Measurements from ENCODE around the gene AHNAK.

The AHNAK gene

DNA sequence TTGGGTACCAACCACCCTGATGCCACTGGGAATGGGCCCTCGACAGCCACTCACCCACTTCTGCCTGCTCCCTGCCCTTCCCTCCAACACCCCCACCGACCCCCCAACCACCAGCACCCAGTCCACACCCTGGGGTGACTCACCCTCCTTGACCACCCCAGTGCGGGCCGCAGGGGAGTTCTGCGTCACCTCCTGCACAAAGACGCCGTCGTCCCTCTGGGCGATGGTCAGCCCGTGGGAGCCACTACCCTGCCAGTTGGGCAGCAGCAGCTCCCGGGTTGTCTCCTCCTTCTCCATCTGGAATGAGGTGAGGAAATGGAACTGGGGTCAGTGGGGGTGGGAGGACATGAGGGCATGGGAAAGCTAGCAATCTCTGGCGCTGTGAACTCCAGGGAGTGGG is 10.8 kb downstream of the AHNAK start:
- Histone ChIP-seq H3K4me3 (replicated peaks; ENCODE audit: insufficient read depth, low read length) (no peak overlapping the region), H3K27me3 (ENCODE audit: insufficient read depth, poor library complexity, severe bottlenecking) (no peaks in the 10 kb centered on the region), H3K27ac (replicated peaks) (no peak overlapping the region)
- DNase-seq (ENCODE audit: low read depth in 1 of 2, low spot score in 1 of 2) = no peak
- TF ChIP-seq, protein P1, sequence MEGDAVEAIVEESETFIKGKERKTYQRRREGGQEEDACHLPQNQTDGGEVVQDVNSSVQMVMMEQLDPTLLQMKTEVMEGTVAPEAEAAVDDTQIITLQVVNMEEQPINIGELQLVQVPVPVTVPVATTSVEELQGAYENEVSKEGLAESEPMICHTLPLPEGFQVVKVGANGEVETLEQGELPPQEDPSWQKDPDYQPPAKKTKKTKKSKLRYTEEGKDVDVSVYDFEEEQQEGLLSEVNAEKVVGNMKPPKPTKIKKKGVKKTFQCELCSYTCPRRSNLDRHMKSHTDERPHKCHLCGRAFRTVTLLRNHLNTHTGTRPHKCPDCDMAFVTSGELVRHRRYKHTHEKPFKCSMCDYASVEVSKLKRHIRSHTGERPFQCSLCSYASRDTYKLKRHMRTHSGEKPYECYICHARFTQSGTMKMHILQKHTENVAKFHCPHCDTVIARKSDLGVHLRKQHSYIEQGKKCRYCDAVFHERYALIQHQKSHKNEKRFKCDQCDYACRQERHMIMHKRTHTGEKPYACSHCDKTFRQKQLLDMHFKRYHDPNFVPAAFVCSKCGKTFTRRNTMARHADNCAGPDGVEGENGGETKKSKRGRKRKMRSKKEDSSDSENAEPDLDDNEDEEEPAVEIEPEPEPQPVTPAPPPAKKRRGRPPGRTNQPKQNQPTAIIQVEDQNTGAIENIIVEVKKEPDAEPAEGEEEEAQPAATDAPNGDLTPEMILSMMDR (IDR thresholded peaks at IDR 0.05; ENCODE audit: insufficient read depth, low read length) = no peak
- TF ChIP-seq GABPA (IDR thresholded peaks at IDR 0.05; ENCODE audit: low read depth) (no peak), POLR2AphosphoS5 (IDR thresholded peaks at IDR 0.05; ENCODE audit: low read depth) (no peak), SPI1 (IDR thresholded peaks at IDR 0.05; ENCODE audit: borderline replicate concordance, low read depth) (no peak)
- TF ChIP-seq, protein P2, sequence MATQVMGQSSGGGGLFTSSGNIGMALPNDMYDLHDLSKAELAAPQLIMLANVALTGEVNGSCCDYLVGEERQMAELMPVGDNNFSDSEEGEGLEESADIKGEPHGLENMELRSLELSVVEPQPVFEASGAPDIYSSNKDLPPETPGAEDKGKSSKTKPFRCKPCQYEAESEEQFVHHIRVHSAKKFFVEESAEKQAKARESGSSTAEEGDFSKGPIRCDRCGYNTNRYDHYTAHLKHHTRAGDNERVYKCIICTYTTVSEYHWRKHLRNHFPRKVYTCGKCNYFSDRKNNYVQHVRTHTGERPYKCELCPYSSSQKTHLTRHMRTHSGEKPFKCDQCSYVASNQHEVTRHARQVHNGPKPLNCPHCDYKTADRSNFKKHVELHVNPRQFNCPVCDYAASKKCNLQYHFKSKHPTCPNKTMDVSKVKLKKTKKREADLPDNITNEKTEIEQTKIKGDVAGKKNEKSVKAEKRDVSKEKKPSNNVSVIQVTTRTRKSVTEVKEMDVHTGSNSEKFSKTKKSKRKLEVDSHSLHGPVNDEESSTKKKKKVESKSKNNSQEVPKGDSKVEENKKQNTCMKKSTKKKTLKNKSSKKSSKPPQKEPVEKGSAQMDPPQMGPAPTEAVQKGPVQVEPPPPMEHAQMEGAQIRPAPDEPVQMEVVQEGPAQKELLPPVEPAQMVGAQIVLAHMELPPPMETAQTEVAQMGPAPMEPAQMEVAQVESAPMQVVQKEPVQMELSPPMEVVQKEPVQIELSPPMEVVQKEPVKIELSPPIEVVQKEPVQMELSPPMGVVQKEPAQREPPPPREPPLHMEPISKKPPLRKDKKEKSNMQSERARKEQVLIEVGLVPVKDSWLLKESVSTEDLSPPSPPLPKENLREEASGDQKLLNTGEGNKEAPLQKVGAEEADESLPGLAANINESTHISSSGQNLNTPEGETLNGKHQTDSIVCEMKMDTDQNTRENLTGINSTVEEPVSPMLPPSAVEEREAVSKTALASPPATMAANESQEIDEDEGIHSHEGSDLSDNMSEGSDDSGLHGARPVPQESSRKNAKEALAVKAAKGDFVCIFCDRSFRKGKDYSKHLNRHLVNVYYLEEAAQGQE (IDR thresholded peaks at IDR 0.05; ENCODE audit: insufficient replicate concordance, low read depth) = no peak

DNA sequence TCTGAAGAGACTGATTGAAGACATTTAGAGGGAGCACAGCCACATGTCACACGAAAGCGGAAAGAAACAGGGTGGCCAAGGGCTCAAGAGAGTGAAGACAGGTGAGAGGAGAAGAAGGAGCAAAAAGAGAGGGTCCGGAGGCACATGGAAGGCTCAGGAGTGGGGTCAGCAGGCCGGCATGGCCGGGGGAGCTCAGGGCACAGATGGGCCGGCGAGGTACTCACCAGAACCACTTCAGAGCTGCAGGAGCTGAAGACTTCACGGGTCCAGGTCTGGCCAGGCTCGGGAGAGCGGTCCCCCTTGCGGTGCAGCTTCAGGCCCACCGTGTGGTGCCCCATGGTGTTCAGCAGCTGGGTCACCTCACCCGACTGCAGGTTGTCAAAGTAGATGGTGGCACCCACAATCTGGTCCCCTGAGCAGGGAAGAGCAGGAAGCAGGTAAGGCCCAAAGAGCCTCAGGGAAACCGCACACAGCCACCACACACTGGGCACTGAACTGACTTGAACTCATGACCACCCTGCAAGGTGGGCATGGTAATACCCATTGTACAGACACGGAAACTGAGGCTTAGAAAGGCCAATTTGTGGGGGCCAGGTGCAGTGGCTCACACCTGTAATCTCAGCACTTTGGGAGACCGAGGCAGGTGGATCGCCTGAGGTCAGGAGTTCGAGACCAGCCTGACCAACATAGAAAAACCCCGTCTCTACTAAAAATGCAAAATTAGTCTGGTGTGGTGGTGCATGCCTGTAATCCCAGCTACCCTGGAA is 11.6 kb downstream of the AHNAK start:
- TF ChIP-seq POLR2AphosphoS5 (IDR thresholded peaks at IDR 0.05; ENCODE audit: low read depth) = no peak
- Histone ChIP-seq H3K4me3 (replicated peaks; ENCODE audit: insufficient read depth, low read length) (no peak overlapping the region), H3K27ac (replicated peaks) (no peak overlapping the region), H3K27me3 (ENCODE audit: insufficient read depth, poor library complexity, severe bottlenecking) (no peaks in the 10 kb centered on the region)
- DNase-seq (ENCODE audit: low read depth in 1 of 2, low spot score in 1 of 2) = no peak

DNA sequence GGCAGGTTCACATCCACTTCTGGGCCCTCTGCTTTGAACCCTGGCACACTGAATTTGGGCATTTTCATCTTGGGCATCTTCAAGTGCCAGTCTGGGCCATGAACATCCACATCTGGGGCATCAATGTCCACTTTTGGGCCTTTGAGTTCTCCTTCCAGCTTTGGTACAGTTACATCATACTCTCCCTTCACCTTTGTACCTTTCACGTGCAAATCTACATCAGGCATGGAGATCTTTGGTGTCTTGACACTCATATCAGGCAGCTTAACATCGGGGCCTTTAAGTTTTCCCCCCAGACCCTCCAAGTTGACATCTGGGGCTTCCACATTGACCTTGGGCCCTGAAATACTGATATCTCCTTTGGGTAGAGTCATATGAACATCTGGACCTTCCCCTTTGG is 14.5 kb downstream of the AHNAK start:
- TF ChIP-seq, protein P1 (IDR thresholded peaks at IDR 0.05; ENCODE audit: insufficient read depth, low read length) = no peak
- no peak for TF ChIP-seq SPI1 (IDR thresholded peaks at IDR 0.05; ENCODE audit: borderline replicate concordance, low read depth)
- TF ChIP-seq, protein P2 (IDR thresholded peaks at IDR 0.05; ENCODE audit: insufficient replicate concordance, low read depth) = no peak
- no peak for TF ChIP-seq POLR2AphosphoS5 (IDR thresholded peaks at IDR 0.05; ENCODE audit: low read depth)
- no peak for TF ChIP-seq GABPA (IDR thresholded peaks at IDR 0.05; ENCODE audit: low read depth)
- DNase-seq (ENCODE audit: low read depth in 1 of 2, low spot score in 1 of 2) = no peak
- Histone ChIP-seq H3K27ac (replicated peaks) (no peak overlapping the region), H3K4me3 (replicated peaks; ENCODE audit: insufficient read depth, low read length) (no peak overlapping the region), H3K27me3 (ENCODE audit: insufficient read depth, poor library complexity, severe bottlenecking) (no peaks in the 10 kb centered on the region)

DNA sequence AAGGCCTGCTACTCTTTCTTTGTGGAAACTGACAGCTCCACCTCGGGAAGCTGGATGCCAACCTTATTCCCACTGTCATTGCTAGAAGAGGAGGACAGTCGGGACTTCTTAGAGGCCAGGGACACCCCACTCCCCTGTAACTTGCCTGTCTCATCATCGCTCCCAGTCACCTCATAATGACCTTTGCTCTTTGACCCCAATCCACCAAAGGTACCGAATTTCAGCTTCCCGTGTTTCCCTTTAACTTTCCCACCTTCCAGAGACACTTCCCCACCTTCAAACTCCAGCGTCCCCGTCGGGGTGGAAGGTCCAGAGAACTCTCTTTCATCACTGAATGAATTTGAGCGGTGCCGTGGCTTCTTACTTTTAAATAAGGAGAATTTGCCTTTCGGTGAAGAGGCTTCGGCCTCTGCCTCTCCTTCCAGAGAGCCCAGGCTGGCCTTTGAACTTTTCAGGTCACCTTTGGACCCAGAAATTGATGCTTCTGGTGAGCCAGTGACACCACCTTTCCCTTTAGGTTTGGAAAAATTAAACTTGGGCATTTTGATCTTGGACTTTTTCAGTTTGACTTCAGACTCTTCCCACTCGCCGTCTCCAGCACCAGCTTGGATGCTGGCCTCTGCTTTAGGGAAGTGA is 29.8 kb downstream of the AHNAK start:
- Histone ChIP-seq H3K27me3 (ENCODE audit: insufficient read depth, poor library complexity, severe bottlenecking) (no peaks in the 10 kb centered on the region), H3K27ac (replicated peaks) (no peak overlapping the region), H3K4me3 (replicated peaks; ENCODE audit: insufficient read depth, low read length) (no peak overlapping the region)
- DNase-seq (ENCODE audit: low read depth in 1 of 2, low spot score in 1 of 2) = no peak
- TF ChIP-seq SPI1 (IDR thresholded peaks at IDR 0.05; ENCODE audit: borderline replicate concordance, low read depth) (no peak), GABPA (IDR thresholded peaks at IDR 0.05; ENCODE audit: low read depth) (no peak), POLR2AphosphoS5 (IDR thresholded peaks at IDR 0.05; ENCODE audit: low read depth) (no peak)
- TF ChIP-seq, protein P2 (IDR thresholded peaks at IDR 0.05; ENCODE audit: insufficient replicate concordance, low read depth) = no peak
- TF ChIP-seq, protein P1 (IDR thresholded peaks at IDR 0.05; ENCODE audit: insufficient read depth, low read length) = no peak
